OCI-LY1 (cell line): ENCODE data around the gene SLC2A13.

ENCODE experiments used
- H2AFZ ChIP-seq: fragments of 200-600 bp; sonication (generic), shearing (Covaris generic); 2 replicates; pipeline ENCODE4 v1.6.0; 2014; ENCODE audit warnings: antibody characterized with exemption, mild to moderate bottlenecking, low read length
- H3F3A ChIP-seq: fragments of 200-600 bp; sonication (generic), shearing (Covaris generic); 2 replicates; pipeline ENCODE4 v1.6.0; 2014; ENCODE audit warnings: mild to moderate bottlenecking, antibody characterized with exemption, low read length, moderate library complexity; ENCODE audit not compliant: insufficient read depth
- H3K27ac ChIP-seq: fragments of 200-600 bp; sonication (generic); 2 replicates; pipeline ENCODE4 v1.5.1; 2014; ENCODE audit warnings: low read length, mixed run types, mild to moderate bottlenecking, low read depth; ENCODE audit not compliant: poor library complexity, severe bottlenecking
- H3K27me3 ChIP-seq: fragments of 200-600 bp; sonication (generic); 2 replicates; pipeline ENCODE4 v1.6.0; 2014; ENCODE audit warnings: antibody characterized with exemption, mild to moderate bottlenecking, low read length, moderate library complexity; ENCODE audit not compliant: insufficient read depth
- H3K36me3 ChIP-seq: fragments of 200-600 bp; sonication (generic); 2 replicates; pipeline ENCODE4 v1.6.1; 2014; ENCODE audit warnings: mild to moderate bottlenecking, antibody characterized with exemption, low read length, moderate library complexity, mixed read lengths; ENCODE audit not compliant: insufficient read depth
- H3K4me1 ChIP-seq: fragments of 200-600 bp; sonication (generic); 2 replicates; pipeline ENCODE4 v1.5.1; 2014; ENCODE audit warnings: mild to moderate bottlenecking, low read length, moderate library complexity; ENCODE audit not compliant: insufficient read depth, severe bottlenecking
- H3K4me2 ChIP-seq: fragments of 200-600 bp; sonication (generic), shearing (Covaris generic); 2 replicates; pipeline ENCODE4 v1.6.1; 2014; ENCODE audit warnings: low read length
- H3K4me3 ChIP-seq: fragments of 200-600 bp; sonication (generic); 2 replicates; pipeline ENCODE4 v1.5.1; 2014; ENCODE audit warnings: low read length, low read depth, mild to moderate bottlenecking, mixed read lengths; ENCODE audit not compliant: poor library complexity, severe bottlenecking
- H3K79me2 ChIP-seq: fragments of 200-600 bp; shearing (Covaris generic); 2 replicates; pipeline ENCODE4 v1.6.1; 2016; ENCODE audit warnings: mixed run types, low read length, mixed read lengths; ENCODE audit not compliant: insufficient read depth
- H3K9ac ChIP-seq: fragments of 200-600 bp; sonication (generic), shearing (Covaris generic); 2 replicates; pipeline ENCODE4 v1.6.1; 2014; ENCODE audit warnings: mild to moderate bottlenecking, low read length, mixed read lengths
- H3K9me2 ChIP-seq: fragments of 200-600 bp; sonication (generic), shearing (Covaris generic); 2 replicates; pipeline ENCODE4 v1.6.1; 2014; ENCODE audit warnings: low read depth, mild to moderate bottlenecking, low read length, mixed read lengths
- H3K9me3 ChIP-seq: fragments of 200-600 bp; shearing (Covaris generic); 2 replicates; pipeline ENCODE4 v1.6.1; 2014; ENCODE audit warnings: low read length, mixed read lengths
- H4K20me1 ChIP-seq: fragments of 200-600 bp; sonication (generic), shearing (Covaris generic); 2 replicates; pipeline ENCODE4 v1.6.0; 2016; ENCODE audit warnings: mild to moderate bottlenecking, low read length; ENCODE audit not compliant: insufficient read depth
- CTCF ChIP-seq: fragments of 200-600 bp; sonication (generic), shearing (Covaris generic); IDR thresholded peaks from 2 replicates; pipeline ENCODE4 v1.5.1; 2017; ENCODE audit warnings: mild to moderate bottlenecking, antibody characterized with exemption, low read length, moderate library complexity, mixed read lengths
- EZH2 ChIP-seq: fragments of 200-600 bp; sonication (generic), shearing (Covaris generic); IDR thresholded peaks from 2 replicates; pipeline ENCODE4 v1.8.0; 2017; ENCODE audit warnings: borderline replicate concordance, mixed run types, mild to moderate bottlenecking, antibody characterized with exemption, low read length, moderate library complexity, mixed read lengths

SLC2A13 gene

GRCh38 chr12:39874785-39875184, 231.1 kb downstream of the SLC2A13 start:
- H3K9me2 ChIP-seq, result no peaks in the 10 kb centered on the region
- H3K9ac ChIP-seq, result no peak overlapping the region
- peaks cover 12% of the 10 kb centered on the region; the same call in 1 of the 2 replicates for H3K9me3 ChIP-seq
- no peaks in the 10 kb centered on the region for H3K4me1 ChIP-seq
- no peak overlapping the region for H2AFZ ChIP-seq
- H3K36me3 ChIP-seq, result no peaks in the 10 kb centered on the region
- TF ChIP-seq CTCF, result no peak
- TF ChIP-seq EZH2, result no peak
- no peak overlapping the region for H3K4me2 ChIP-seq
- no peaks in the 10 kb centered on the region for H4K20me1 ChIP-seq
- no peaks in the 10 kb centered on the region for H3F3A ChIP-seq
- no peaks in the 10 kb centered on the region for H3K79me2 ChIP-seq
- no peak overlapping the region for H3K4me3 ChIP-seq
- H3K27me3 ChIP-seq, result no peaks in the 10 kb centered on the region
- H3K27ac ChIP-seq, result no peak overlapping the region

GRCh38 chr12:39873065-39873464, 232.8 kb downstream of the SLC2A13 start:
- Histone ChIP-seq H3K9me2 (no peaks in the 10 kb centered on the region), H3K36me3 (no peaks in the 10 kb centered on the region), H3F3A (no peaks in the 10 kb centered on the region), H3K4me1 (no peaks in the 10 kb centered on the region), H3K9ac (no peak overlapping the region), H4K20me1 (no peaks in the 10 kb centered on the region), H2AFZ (no peak overlapping the region), H3K27me3 (no peaks in the 10 kb centered on the region), H3K4me2 (no peak overlapping the region), H3K27ac (no peak overlapping the region), H3K79me2 (no peaks in the 10 kb centered on the region), H3K4me3 (no peak overlapping the region), H3K9me3 (peaks cover 4% of the 10 kb centered on the region; the same call in 1 of the 2 replicates)
- TF ChIP-seq EZH2 (no peak), CTCF (no peak)

GRCh38 chr12:39872425-39872824, 233.5 kb downstream of the SLC2A13 start:
- Histone ChIP-seq H3K4me2 (no peak overlapping the region), H3K27ac (no peak overlapping the region), H3K36me3 (no peaks in the 10 kb centered on the region), H4K20me1 (no peaks in the 10 kb centered on the region), H3K9ac (no peak overlapping the region), H3K4me1 (no peaks in the 10 kb centered on the region), H3K27me3 (no peaks in the 10 kb centered on the region), H3K9me3 (0 out of 2 replicates have a peak, but pooled peaks cover 2% of the 10 kb centered on the region), H3F3A (no peaks in the 10 kb centered on the region), H3K9me2 (no peaks in the 10 kb centered on the region), H3K4me3 (no peak overlapping the region), H3K79me2 (no peaks in the 10 kb centered on the region), H2AFZ (no peak overlapping the region)
- TF ChIP-seq EZH2, result no peak

DNA sequence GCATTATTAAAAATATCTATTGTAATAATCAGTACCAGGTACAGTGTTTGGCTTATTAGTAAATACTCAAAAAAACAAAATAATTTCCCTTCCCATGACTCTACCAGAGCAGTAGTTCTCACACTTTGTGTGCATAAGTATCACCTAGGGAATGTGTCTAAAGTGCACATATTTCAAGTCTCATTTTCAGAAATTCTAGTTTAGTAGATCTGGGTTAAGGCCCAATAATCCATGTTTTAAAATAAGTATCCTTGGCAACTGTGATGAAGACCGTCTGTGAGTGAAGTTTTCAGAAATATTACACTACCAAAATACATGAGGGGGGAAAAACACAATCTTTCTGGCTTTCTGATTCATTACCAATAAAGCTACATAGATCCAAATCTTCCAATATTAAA, 237.6 kb downstream of the SLC2A13 start:
- no peak overlapping the region for H3K27ac ChIP-seq
- no peaks in the 10 kb centered on the region for H3K9me3 ChIP-seq
- no peak overlapping the region for H3K9ac ChIP-seq
- H3K27me3 ChIP-seq, result no peaks in the 10 kb centered on the region
- H3K4me2 ChIP-seq, result no peak overlapping the region
- no peaks in the 10 kb centered on the region for H3K9me2 ChIP-seq
- no peaks in the 10 kb centered on the region for H4K20me1 ChIP-seq
- no peaks in the 10 kb centered on the region for H3K4me1 ChIP-seq
- no peaks in the 10 kb centered on the region for H3F3A ChIP-seq
- no peak overlapping the region for H3K4me3 ChIP-seq
- H3K79me2 ChIP-seq, result no peaks in the 10 kb centered on the region
- no peak overlapping the region for H2AFZ ChIP-seq
- no peaks in the 10 kb centered on the region for H3K36me3 ChIP-seq
- no peak for TF ChIP-seq CTCF
- no peak for TF ChIP-seq EZH2
